GM12892 (cell line): ENCODE data around the gene MYO10.

Experiments used
- POLR2A ChIP-seq: IDR thresholded peaks from 2 replicates; pipeline ENCODE4 v1.6.1; 2011; ENCODE audit warnings: low read depth, low read length, control low read depth
- POLR2AphosphoS5 ChIP-seq: IDR thresholded peaks from 2 replicates; pipeline ENCODE4 v1.6.1; 2011; ENCODE audit warnings: low read depth, low read length, control low read depth
- TAF1 ChIP-seq: IDR thresholded peaks from 2 replicates; pipeline ENCODE4 v1.6.1; 2011; ENCODE audit warnings: low read depth, mild to moderate bottlenecking, control low read depth, low read length, borderline replicate concordance

DNA sequence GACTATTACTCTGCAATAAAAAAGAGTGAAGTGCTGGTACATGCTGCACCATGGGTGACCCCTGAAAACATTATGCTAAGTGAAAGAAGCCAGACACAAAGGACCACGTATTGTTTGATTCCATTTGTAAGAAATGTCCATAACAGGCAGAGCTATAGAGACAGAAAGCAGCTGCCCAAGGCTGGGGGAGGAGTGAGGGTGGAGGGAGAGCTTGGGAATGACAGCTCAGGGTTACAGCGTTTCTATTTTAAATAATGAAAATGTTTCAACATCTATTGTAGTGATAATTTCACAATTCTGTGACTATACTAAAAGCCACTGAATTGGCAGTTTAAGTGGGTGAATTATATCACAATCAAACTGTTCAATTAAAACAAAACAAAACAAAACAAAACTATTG lies 81.7 kb downstream of the MYO10 start:
- TF ChIP-seq TAF1 = no peak
- TF ChIP-seq POLR2A = no peak
- no peak for TF ChIP-seq POLR2AphosphoS5
